ENCODE data around the gene STK32C. TPM values are rescaled to one million over a fixed set of nuclear protein-coding genes. Genes with fewer than 3 reads are reported as not detected.
A peak's percentile ranks its signal among the peaks of the same experiment; 100 is the strongest.
"Not testable (repeated sequence)": the region's sequence is repeated elsewhere in the genome, so short reads cannot be mapped to it uniquely, and the experiment has no call there.

The STK32C gene
- total RNA-seq, 1 donor from 2014 or later = 6.1 TPM

GRCh38 chr10:132337854-132338253 lies 30.1 kb upstream of the STK32C start:
- DNase-seq = not testable (repeated sequence)

GRCh38 chr10:132336919-132337407 lies 29.2 kb upstream of the STK32C start:
- peak; percentile 37 for DNase-seq

GRCh38 chr10:132336064-132336746 lies 28.5 kb upstream of the STK32C start:
- no peak for DNase-seq

GRCh38 chr10:132335189-132336063 lies 27.7 kb upstream of the STK32C start:
- no peak for DNase-seq

GRCh38 chr10:132334631-132335188 lies 27.0 kb upstream of the STK32C start:
- DNase-seq = no peak

GRCh38 chr10:132333386-132333785 lies 25.6 kb upstream of the STK32C start:
- no peak for DNase-seq

- DNase-seq = no peak
Measured at GRCh38 chr10:132332433-132332754, 24.6 kb upstream of the STK32C start.

- peak; percentile 99 for DNase-seq
Measured at GRCh38 chr10:132331601-132332432, 24.1 kb upstream of the STK32C start, which contains the start of gene LRRC27. Gene LRRC27 (plus strand): TSS chr10:132332193. CDS start chr10:132333525, 1,332 bp downstream.

GRCh38 chr10:132330486-132330833 lies 22.7 kb upstream of the STK32C start:
- DNase-seq = no peak

- DNase-seq = peak; percentile 80
Measured at GRCh38 chr10:132329565-132330485, 22.1 kb upstream of the STK32C start.

GRCh38 chr10:132328738-132329137 lies 21.0 kb upstream of the STK32C start:
- no peak for DNase-seq

GRCh38 chr10:132328106-132328505 lies 20.4 kb upstream of the STK32C start:
- DNase-seq = no peak

GRCh38 chr10:132326925-132327324 lies 19.2 kb upstream of the STK32C start:
- no peak for DNase-seq

- DNase-seq = no peak
Measured at GRCh38 chr10:132326344-132326889, 18.7 kb upstream of the STK32C start.

- no peak for DNase-seq
Measured at GRCh38 chr10:132324186-132324585, 16.4 kb upstream of the STK32C start.

GRCh38 chr10:132322586-132323048 lies 14.9 kb upstream of the STK32C start:
- no peak for DNase-seq

GRCh38 chr10:132321726-132322125 lies 14.0 kb upstream of the STK32C start:
- DNase-seq = no peak

- DNase-seq = no peak
Measured at GRCh38 chr10:132320654-132321469, 13.1 kb upstream of the STK32C start.

- DNase-seq = peak; percentile 46
Measured at GRCh38 chr10:132319853-132320653, 12.3 kb upstream of the STK32C start.

Measured in dermis blood vessel endothelial cell (primary cell).